Measurements from ENCODE around the gene UPK3BL2. TPM values are rescaled to one million over a fixed set of nuclear protein-coding genes. Genes with fewer than 3 reads are reported as not detected.
"Not testable (repeated sequence)": the region's sequence is repeated elsewhere in the genome, so short reads cannot be mapped to it uniquely, and the experiment has no call there.

Gene UPK3BL2
- total RNA-seq, 6 experiments from 2014 or later: 0.43 to 10.8 (median 7.9) TPM; not detected in 1

- ATAC-seq: peak in 1 of 4 donors; percentile 0
- not testable (repeated sequence) for DNase-seq
Measured at GRCh38 chr7:102532127-102532526, 11.4 kb downstream of the UPK3BL2 start.

GRCh38 chr7:102531583-102531982 is 11.9 kb downstream of the UPK3BL2 start:
- WGBS (ENCODE audit: insufficient coverage, low coverage, low lambda C conversion rate, missing lambda C conversion rate): no CpG with 5 or more reads among the region's 7 CpGs
- H3K9me3 ChIP-seq; H3K27me3 ChIP-seq; H3K4me1 ChIP-seq; H3K4me3 ChIP-seq; intact Hi-C loops (cut with DNase I); H3K27ac ChIP-seq; H3K36me3 ChIP-seq: not testable (repeated sequence)
- DNase-seq: peak; percentile 21 to 50 (median 39)
- ATAC-seq: peak; percentile 1 to 30 (median 16)

More at GRCh38 chr7:102532127-102532526, 11.4 kb downstream of the UPK3BL2 start:
- H3K27ac ChIP-seq; H3K9me3 ChIP-seq; H3K27me3 ChIP-seq; intact Hi-C loops (cut with DNase I); H3K4me1 ChIP-seq; H3K36me3 ChIP-seq; H3K4me3 ChIP-seq: not testable (repeated sequence)
- WGBS (ENCODE audit: insufficient coverage, low coverage, low lambda C conversion rate, missing lambda C conversion rate): 89% methylated on average over 1 of the region's 2 CpGs

GRCh38 chr7:102527822-102528793 is 15.4 kb downstream of the UPK3BL2 start:
- H3K4me1 ChIP-seq; H3K4me3 ChIP-seq; H3K9me3 ChIP-seq; H3K27me3 ChIP-seq; intact Hi-C loops (cut with DNase I); H3K27ac ChIP-seq; H3K36me3 ChIP-seq: not testable (repeated sequence)
- ATAC-seq: peak; percentile 4 to 24 (median 12)
- no CpG with 5 or more reads among the region's 13 CpGs for WGBS (ENCODE audit: insufficient coverage, low coverage, low lambda C conversion rate, missing lambda C conversion rate)
- peak in 2 of 3 donors; percentile 17 to 29 for DNase-seq

GRCh38 chr7:102527182-102527581 is 16.3 kb downstream of the UPK3BL2 start:
- H3K27ac ChIP-seq; H3K4me3 ChIP-seq; H3K9me3 ChIP-seq; H3K4me1 ChIP-seq; H3K36me3 ChIP-seq; intact Hi-C loops (cut with DNase I); H3K27me3 ChIP-seq; DNase-seq: not testable (repeated sequence)
- 90% methylated on average over 1 of the region's 8 CpGs for WGBS (ENCODE audit: insufficient coverage, low coverage, low lambda C conversion rate, missing lambda C conversion rate)
- ATAC-seq: peak in 1 of 4 donors; percentile 2

GRCh38 chr7:102524803-102525202 is 18.7 kb downstream of the UPK3BL2 start:
- H3K4me3 ChIP-seq; H3K36me3 ChIP-seq; H3K9me3 ChIP-seq; H3K4me1 ChIP-seq; H3K27ac ChIP-seq; intact Hi-C loops (cut with DNase I); H3K27me3 ChIP-seq: not testable (repeated sequence)
- ATAC-seq (peak in 2 of 4 donors; percentile 2 to 5), DNase-seq (peak in 2 of 3 donors; percentile 37 to 47)
- no CpG with 5 or more reads among the region's 2 CpGs for WGBS (ENCODE audit: insufficient coverage, low coverage, low lambda C conversion rate, missing lambda C conversion rate)

GRCh38 chr7:102520797-102521196 is 22.7 kb downstream of the UPK3BL2 start:
- ATAC-seq; H3K4me3 ChIP-seq; intact Hi-C loops (cut with DNase I); H3K27ac ChIP-seq; H3K9me3 ChIP-seq; H3K36me3 ChIP-seq; H3K27me3 ChIP-seq; H3K4me1 ChIP-seq; DNase-seq: not testable (repeated sequence)
- WGBS (ENCODE audit: insufficient coverage, low coverage, low lambda C conversion rate, missing lambda C conversion rate): no CpG with 5 or more reads among the region's 5 CpGs

- ATAC-seq (peak; percentile 95 to 97 (median 96)), DNase-seq (peak in 2 of 3 donors; percentile 29 to 38)
- intact Hi-C loops (cut with DNase I); H3K36me3 ChIP-seq; H3K27me3 ChIP-seq; H3K4me1 ChIP-seq; H3K27ac ChIP-seq; H3K9me3 ChIP-seq; H3K4me3 ChIP-seq: not testable (repeated sequence)
- WGBS (ENCODE audit: insufficient coverage, low coverage, low lambda C conversion rate, missing lambda C conversion rate): no CpG with 5 or more reads among the region's 61 CpGs
Measured at GRCh38 chr7:102517550-102518147, 25.8 kb downstream of the UPK3BL2 start, which contains the start of gene RASA4B. RASA4B (minus strand) TSS chr7:102517777; CDS start chr7:102517710, 67 bp downstream.

- DNase-seq; H3K9me3 ChIP-seq; H3K36me3 ChIP-seq; intact Hi-C loops (cut with DNase I); H3K4me3 ChIP-seq; H3K27ac ChIP-seq; H3K4me1 ChIP-seq; H3K27me3 ChIP-seq: not testable (repeated sequence)
- no CpG with 5 or more reads among the region's 10 CpGs for WGBS (ENCODE audit: insufficient coverage, low coverage, low lambda C conversion rate, missing lambda C conversion rate)
- peak in 1 of 4 donors; percentile 6 for ATAC-seq
Measured at GRCh38 chr7:102516951-102517350, 26.5 kb downstream of the UPK3BL2 start.

- no CpG with 5 or more reads among the region's 3 CpGs for WGBS (ENCODE audit: insufficient coverage, low coverage, low lambda C conversion rate, missing lambda C conversion rate)
- intact Hi-C loops (cut with DNase I); H3K9me3 ChIP-seq; H3K4me1 ChIP-seq; H3K36me3 ChIP-seq; H3K27me3 ChIP-seq; H3K4me3 ChIP-seq; H3K27ac ChIP-seq; DNase-seq: not testable (repeated sequence)
- ATAC-seq: peak in 1 of 4 donors; percentile 1
Measured at GRCh38 chr7:102515889-102516288, 27.6 kb downstream of the UPK3BL2 start.

GRCh38 chr7:102514881-102515721 is 28.4 kb downstream of the UPK3BL2 start:
- H3K4me1 ChIP-seq; H3K4me3 ChIP-seq; H3K9me3 ChIP-seq; H3K27me3 ChIP-seq; H3K27ac ChIP-seq; intact Hi-C loops (cut with DNase I); DNase-seq; H3K36me3 ChIP-seq: not testable (repeated sequence)
- no CpG with 5 or more reads among the region's 15 CpGs for WGBS (ENCODE audit: insufficient coverage, low coverage, low lambda C conversion rate, missing lambda C conversion rate)
- peak in 1 of 4 donors; percentile 10 for ATAC-seq

All from right lobe of liver (tissue), 6 donors.